Caco-2 (cell line): Measurements from ENCODE around the gene CDC42. TPM values are rescaled to one million over a fixed set of nuclear protein-coding genes. Genes with fewer than 3 reads are reported as not detected.

Experiments
- BruUV-seq: library from RNA; stranded (reverse); fragments of 400-500 nt; replicated peaks from 2 replicates; lab custom pipeline; 2021; lab: Mats Ljungman, UMichigan
- CTCF ChIA-PET: fragments of 300-600 bp; sonication (Branson Sonifier 250); formaldehyde crosslinking; loops from one replicate; lab custom pipeline; 2022; ENCODE audit warnings: antibody characterized with exemption; lab: Charles Lee
- POLR2A ChIA-PET: fragments of 300-600 bp; sonication (Branson Sonifier 250); formaldehyde crosslinking; loops from one replicate; lab custom pipeline; 2022; ENCODE audit warnings: antibody characterized with exemption; lab: Charles Lee
- DNase-seq, 2 experiments: peaks; one replicate each; pipeline versions ENCODE4 v3.0.0 to v3.0.0-alpha.2; 2020 to 2022
- H3K27me3 ChIP-seq: replicated peaks from 2 replicates; pipeline ENCODE4 v1.6.0; 2011; ENCODE audit warnings: low read length; ENCODE audit not compliant: control insufficient read depth, insufficient read depth
- H3K36me3 ChIP-seq: 2 replicates; pipeline ENCODE4 v1.5.1; 2011; ENCODE audit warnings: low read length; ENCODE audit not compliant: control insufficient read depth, insufficient read depth
- H3K4me1 ChIP-seq: fragments of 250-450 bp; sonication (Bioruptor Pico); 2 replicates; pipeline ENCODE4 v1.5.1; 2020; ENCODE audit warnings: mild to moderate bottlenecking
- H3K4me3 ChIP-seq: 2 replicates; pipeline ENCODE4 v1.5.1; 2011; ENCODE audit warnings: low read depth, mild to moderate bottlenecking, control low read depth, low read length
- H3K9me3 ChIP-seq: fragments of 250-450 bp; sonication (Bioruptor Pico); 2 replicates; pipeline ENCODE4 v1.5.1; 2020; ENCODE audit warnings: mild to moderate bottlenecking, moderate library complexity
- H3K27ac Mint-ChIP-seq: one replicate; pipeline ENCODE4 v1.8.0; 2022; ENCODE audit warnings: mixed read lengths; ENCODE audit not compliant: unreplicated experiment
- H3K27me3 Mint-ChIP-seq: one replicate; pipeline ENCODE4 v1.8.0; 2022; ENCODE audit warnings: mixed read lengths; ENCODE audit not compliant: insufficient read depth, unreplicated experiment
- H3K36me3 Mint-ChIP-seq: one replicate; pipeline ENCODE4 v1.8.0; 2022; ENCODE audit warnings: mild to moderate bottlenecking, mixed read lengths; ENCODE audit not compliant: insufficient read depth, unreplicated experiment
- H3K4me1 Mint-ChIP-seq: one replicate; pipeline ENCODE4 v1.8.0; 2022; ENCODE audit warnings: low read depth, mixed read lengths; ENCODE audit not compliant: unreplicated experiment
- H3K4me3 Mint-ChIP-seq: one replicate; pipeline ENCODE4 v1.8.0; 2022; ENCODE audit warnings: mild to moderate bottlenecking, moderate library complexity, mixed read lengths; ENCODE audit not compliant: unreplicated experiment
- H3K9me3 Mint-ChIP-seq: one replicate; pipeline ENCODE4 v1.8.0; 2022; ENCODE audit warnings: mixed read lengths; ENCODE audit not compliant: unreplicated experiment
- intact Hi-C: fragments of 100-400 bp; cut with micrococcal nuclease; formaldehyde crosslinking; loops from one replicate; pipeline ENCODE4 v1.10.0; 2022; ENCODE audit not compliant: unreplicated experiment
- total RNA-seq: library from RNA; stranded (reverse); gene quantifications from 2 replicates; pipeline ENCODE4 v1.2.3, GENCODE V29; 2022
- TF ChIP-seq, protein P1 (sequence below), 2 experiments: fragments of 200-600 bp in 1 of 2; IDR thresholded peaks; 1 replicate in 1 of 2; 2 replicates in 1 of 2; pipeline versions ENCODE4 v1.5.1 to v1.8.0; 2011 to 2022; ENCODE audit warnings: antibody characterized with exemption in 1 of 2, control low read depth in 1 of 2, inconsistent platforms in 1 of 2, low read depth in 1 of 2, low read length in 1 of 2, mild to moderate bottlenecking in 1 of 2, moderate library complexity in 1 of 2; ENCODE audit not compliant: insufficient read depth in 1 of 2, severe bottlenecking in 1 of 2, unreplicated experiment in 1 of 2

The CDC42 gene
- total RNA-seq, 1 experiment from 2014 or later = 240 TPM

GRCh38 chr1:22071511-22071910 lies 19.0 kb downstream of the CDC42 start:
- H3K4me3 ChIP-seq = no peak overlapping the region
- H3K9me3 ChIP-seq = no peaks in the 10 kb centered on the region
- ChIA-PET POLR2A (no interaction called here), CTCF (no interaction called here)
- peaks cover 1% of the 10 kb centered on the region for H3K36me3 ChIP-seq
- Mint-ChIP-seq H3K36me3 (peaks cover 66% of the 10 kb centered on the region), H3K9me3 (peaks cover 6% of the 10 kb centered on the region), H3K4me3 (no peak overlapping the region), H3K4me1 (peaks cover 32% of the 10 kb centered on the region), H3K27me3 (no peaks in the 10 kb centered on the region), H3K27ac (no peak overlapping the region)
- H3K27me3 ChIP-seq = no peaks in the 10 kb centered on the region
- TF ChIP-seq, protein P1, sequence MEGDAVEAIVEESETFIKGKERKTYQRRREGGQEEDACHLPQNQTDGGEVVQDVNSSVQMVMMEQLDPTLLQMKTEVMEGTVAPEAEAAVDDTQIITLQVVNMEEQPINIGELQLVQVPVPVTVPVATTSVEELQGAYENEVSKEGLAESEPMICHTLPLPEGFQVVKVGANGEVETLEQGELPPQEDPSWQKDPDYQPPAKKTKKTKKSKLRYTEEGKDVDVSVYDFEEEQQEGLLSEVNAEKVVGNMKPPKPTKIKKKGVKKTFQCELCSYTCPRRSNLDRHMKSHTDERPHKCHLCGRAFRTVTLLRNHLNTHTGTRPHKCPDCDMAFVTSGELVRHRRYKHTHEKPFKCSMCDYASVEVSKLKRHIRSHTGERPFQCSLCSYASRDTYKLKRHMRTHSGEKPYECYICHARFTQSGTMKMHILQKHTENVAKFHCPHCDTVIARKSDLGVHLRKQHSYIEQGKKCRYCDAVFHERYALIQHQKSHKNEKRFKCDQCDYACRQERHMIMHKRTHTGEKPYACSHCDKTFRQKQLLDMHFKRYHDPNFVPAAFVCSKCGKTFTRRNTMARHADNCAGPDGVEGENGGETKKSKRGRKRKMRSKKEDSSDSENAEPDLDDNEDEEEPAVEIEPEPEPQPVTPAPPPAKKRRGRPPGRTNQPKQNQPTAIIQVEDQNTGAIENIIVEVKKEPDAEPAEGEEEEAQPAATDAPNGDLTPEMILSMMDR (IDR thresholded peaks at IDR 0.05; ENCODE audit: insufficient read depth in 1 of 2, low read depth in 1 of 2, low read length in 1 of 2, severe bottlenecking in 1 of 2, unreplicated experiment in 1 of 2) = no peak
- H3K4me1 ChIP-seq = peaks cover 7% of the 10 kb centered on the region; the same call in 1 of the 2 replicates
- intact Hi-C loops = no loop called here
- BruUV-seq = no TSS peak
- DNase-seq = no peak

GRCh38 chr1:22074803-22075202 lies 22.3 kb downstream of the CDC42 start:
- no peak for DNase-seq
- ChIA-PET CTCF (no interaction called here), POLR2A (no interaction called here)
- Mint-ChIP-seq H3K36me3 (peaks cover 66% of the 10 kb centered on the region), H3K27ac (no peak overlapping the region), H3K4me3 (no peak overlapping the region), H3K4me1 (peaks cover 13% of the 10 kb centered on the region), H3K27me3 (no peaks in the 10 kb centered on the region), H3K9me3 (no peaks in the 10 kb centered on the region)
- H3K9me3 ChIP-seq = no peaks in the 10 kb centered on the region
- intact Hi-C loops = no loop called here
- peaks cover 7% of the 10 kb centered on the region; the same call in 1 of the 2 replicates for H3K4me1 ChIP-seq
- BruUV-seq = no TSS peak
- TF ChIP-seq, protein P1 (IDR thresholded peaks at IDR 0.05; ENCODE audit: insufficient read depth in 1 of 2, low read depth in 1 of 2, low read length in 1 of 2, severe bottlenecking in 1 of 2, unreplicated experiment in 1 of 2) = no peak
- no peaks in the 10 kb centered on the region for H3K27me3 ChIP-seq
- H3K4me3 ChIP-seq = no peak overlapping the region
- peaks cover 1% of the 10 kb centered on the region for H3K36me3 ChIP-seq

GRCh38 chr1:22075718-22076117 lies 23.2 kb downstream of the CDC42 start:
- Histone ChIP-seq H3K36me3 (peaks cover 1% of the 10 kb centered on the region), H3K9me3 (no peaks in the 10 kb centered on the region), H3K27me3 (no peaks in the 10 kb centered on the region), H3K4me3 (no peak overlapping the region), H3K4me1 (peaks cover 7% of the 10 kb centered on the region; the same call in 1 of the 2 replicates)
- H3K27me3 Mint-ChIP-seq = no peaks in the 10 kb centered on the region
- POLR2A ChIA-PET = no interaction called here
- DNase-seq = no peak
- peak overlapping the region; percentile 33 for H3K27ac Mint-ChIP-seq
- no peaks in the 10 kb centered on the region for H3K9me3 Mint-ChIP-seq
- intact Hi-C loops = no loop called here
- TF ChIP-seq, protein P1 (IDR thresholded peaks at IDR 0.05; ENCODE audit: insufficient read depth in 1 of 2, low read depth in 1 of 2, low read length in 1 of 2, severe bottlenecking in 1 of 2, unreplicated experiment in 1 of 2) = no peak
- H3K4me3 Mint-ChIP-seq = no peak overlapping the region
- no TSS peak for BruUV-seq
- H3K36me3 Mint-ChIP-seq = peaks cover 68% of the 10 kb centered on the region
- peaks cover 13% of the 10 kb centered on the region for H3K4me1 Mint-ChIP-seq
- CTCF ChIA-PET = no interaction called here
